ENCODE measurements around the gene CFAP61. TPM values are rescaled to one million over a fixed set of nuclear protein-coding genes. Genes with fewer than 3 reads are reported as not detected.

Gene CFAP61
- total RNA-seq, 4 donors from 2014 or later, result 0.34 to 1.6 (median 1.1) TPM

DNA sequence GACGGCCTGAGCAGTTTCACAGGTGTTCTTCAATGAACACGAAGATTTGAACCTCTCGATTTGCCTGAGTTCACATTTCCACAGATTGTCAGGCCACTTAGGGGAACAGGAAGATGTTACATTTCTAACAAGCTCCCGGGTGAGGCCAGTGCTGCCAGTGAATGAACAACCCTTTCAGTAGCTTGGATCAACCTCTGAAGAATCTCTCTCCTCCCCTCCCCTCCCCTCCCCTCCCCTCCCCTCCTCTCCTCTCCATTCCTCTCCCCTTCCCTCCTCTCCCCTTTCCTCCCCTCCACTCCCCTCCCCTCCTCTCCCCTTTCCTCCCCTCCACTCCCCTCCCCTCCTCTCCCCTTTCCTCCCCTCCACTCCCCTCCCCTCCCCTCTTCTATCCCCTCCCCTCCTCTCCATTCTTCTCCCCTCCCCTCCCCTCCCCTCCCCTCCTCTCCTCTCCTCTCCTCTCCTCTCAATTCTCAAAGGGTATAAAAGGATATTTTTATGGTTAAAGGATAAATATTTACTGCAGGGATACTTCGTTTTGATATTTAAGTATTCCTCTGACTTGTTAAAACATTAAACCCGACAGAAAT lies 201.5 kb downstream of the CFAP61 start:
- intact Hi-C loops (cut with DNase I), result no loop called here
- TF ChIP-seq POLR2A (IDR thresholded peaks at IDR 0.05), result no peak
- TF ChIP-seq, protein P1, sequence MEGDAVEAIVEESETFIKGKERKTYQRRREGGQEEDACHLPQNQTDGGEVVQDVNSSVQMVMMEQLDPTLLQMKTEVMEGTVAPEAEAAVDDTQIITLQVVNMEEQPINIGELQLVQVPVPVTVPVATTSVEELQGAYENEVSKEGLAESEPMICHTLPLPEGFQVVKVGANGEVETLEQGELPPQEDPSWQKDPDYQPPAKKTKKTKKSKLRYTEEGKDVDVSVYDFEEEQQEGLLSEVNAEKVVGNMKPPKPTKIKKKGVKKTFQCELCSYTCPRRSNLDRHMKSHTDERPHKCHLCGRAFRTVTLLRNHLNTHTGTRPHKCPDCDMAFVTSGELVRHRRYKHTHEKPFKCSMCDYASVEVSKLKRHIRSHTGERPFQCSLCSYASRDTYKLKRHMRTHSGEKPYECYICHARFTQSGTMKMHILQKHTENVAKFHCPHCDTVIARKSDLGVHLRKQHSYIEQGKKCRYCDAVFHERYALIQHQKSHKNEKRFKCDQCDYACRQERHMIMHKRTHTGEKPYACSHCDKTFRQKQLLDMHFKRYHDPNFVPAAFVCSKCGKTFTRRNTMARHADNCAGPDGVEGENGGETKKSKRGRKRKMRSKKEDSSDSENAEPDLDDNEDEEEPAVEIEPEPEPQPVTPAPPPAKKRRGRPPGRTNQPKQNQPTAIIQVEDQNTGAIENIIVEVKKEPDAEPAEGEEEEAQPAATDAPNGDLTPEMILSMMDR (IDR thresholded peaks at IDR 0.05), result no peak
- no peaks in the 10 kb centered on the region for H3K4me1 ChIP-seq
- DNase-seq, result no peak
- H3K27ac ChIP-seq, result no peak overlapping the region
- no peaks in the 10 kb centered on the region for H3K27me3 ChIP-seq
- no peaks in the 10 kb centered on the region for H3K9me3 ChIP-seq
- 59 to 68% methylated on average over 6 of the region's 6 CpGs for WGBS, 2 donors
- H3K36me3 ChIP-seq, result no peaks in the 10 kb centered on the region
- no peak overlapping the region for H3K4me3 ChIP-seq (replicated peaks in 1 of 3)

DNA sequence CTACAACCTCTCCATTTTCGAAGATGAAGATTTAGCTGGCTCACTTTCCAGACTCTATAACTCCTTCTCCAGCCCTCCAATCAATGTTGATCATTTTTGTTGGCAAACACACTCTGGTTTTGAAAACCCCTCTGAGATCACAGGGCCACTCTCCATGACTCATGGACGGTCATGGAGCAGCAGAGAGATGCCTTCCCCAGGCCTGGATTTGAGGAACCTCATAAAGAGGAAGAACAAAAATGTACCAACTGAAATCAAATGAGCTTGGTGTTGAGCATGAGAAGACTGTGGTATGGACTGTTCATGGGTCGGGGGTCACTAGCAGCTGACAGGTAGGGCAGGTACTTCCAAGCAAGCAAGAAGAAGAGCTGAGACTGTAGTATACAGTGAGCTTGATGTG lies 202.8 kb downstream of the CFAP61 start:
- Histone ChIP-seq H3K9me3 (no peaks in the 10 kb centered on the region), H3K27ac (no peak overlapping the region), H3K27me3 (no peaks in the 10 kb centered on the region), H3K4me1 (no peaks in the 10 kb centered on the region), H3K36me3 (no peaks in the 10 kb centered on the region), H3K4me3 (replicated peaks in 1 of 3) (no peak overlapping the region)
- 83 to 84% methylated on average over 3 of the region's 3 CpGs for WGBS, 2 donors
- DNase-seq, result no peak
- no peak for TF ChIP-seq POLR2A (IDR thresholded peaks at IDR 0.05)
- TF ChIP-seq, protein P1 (IDR thresholded peaks at IDR 0.05), result no peak
- intact Hi-C loops (cut with DNase I), result no loop called here

DNA sequence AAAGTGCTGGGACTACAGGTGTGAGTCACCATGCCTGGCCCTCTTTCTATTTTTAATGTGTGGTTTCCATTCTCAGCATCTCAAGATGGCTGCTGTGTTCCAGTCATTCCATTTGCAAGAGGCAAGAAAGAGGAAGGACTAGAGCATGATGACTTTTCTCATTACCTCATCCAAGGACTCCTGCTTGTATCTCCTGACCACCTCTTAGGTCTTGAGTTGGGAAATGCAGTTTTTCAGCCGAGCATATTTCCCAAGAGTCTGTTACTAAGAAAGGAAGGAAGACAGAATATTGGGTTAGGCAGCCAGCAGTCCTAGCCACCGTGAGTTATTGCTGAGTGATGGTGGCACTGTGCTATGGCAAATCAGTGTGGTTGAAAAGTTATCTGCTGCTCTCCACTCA lies 207.2 kb downstream of the CFAP61 start:
- Histone ChIP-seq H3K27ac (no peak overlapping the region), H3K36me3 (no peaks in the 10 kb centered on the region), H3K9me3 (no peaks in the 10 kb centered on the region), H3K27me3 (no peaks in the 10 kb centered on the region), H3K4me1 (no peaks in the 10 kb centered on the region), H3K4me3 (replicated peaks in 1 of 3) (no peak overlapping the region)
- intact Hi-C loops (cut with DNase I), result no loop called here
- DNase-seq, result no peak
- TF ChIP-seq, protein P1 (IDR thresholded peaks at IDR 0.05), result no peak
- TF ChIP-seq POLR2A (IDR thresholded peaks at IDR 0.05), result no peak
- 67 to 79% methylated on average over 2 of the region's 2 CpGs for WGBS, 2 donors

DNA sequence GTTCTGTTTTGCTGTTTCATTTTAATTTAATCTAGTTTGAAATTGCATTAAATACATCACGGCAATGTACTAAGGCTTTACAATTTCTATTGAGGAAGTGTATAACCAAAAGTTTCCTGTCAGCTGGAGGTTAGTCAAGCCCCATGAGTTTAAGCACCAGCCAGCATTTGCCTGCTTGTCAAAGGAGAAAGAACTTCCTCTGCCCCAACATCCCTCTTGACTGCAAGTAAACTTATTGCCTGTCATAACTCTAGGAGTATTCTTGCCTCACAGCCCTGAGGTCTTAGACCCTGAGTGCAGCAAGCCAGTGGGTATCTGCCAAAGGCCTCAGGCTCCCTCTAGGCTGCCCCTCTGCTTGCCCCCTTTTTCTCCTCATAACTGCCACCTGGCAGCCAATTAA lies 208.8 kb downstream of the CFAP61 start:
- 62 to 71% methylated on average over 1 of the region's 1 CpG for WGBS, 2 donors
- no peak for TF ChIP-seq POLR2A (IDR thresholded peaks at IDR 0.05)
- TF ChIP-seq, protein P1 (IDR thresholded peaks at IDR 0.05), result no peak

DNA sequence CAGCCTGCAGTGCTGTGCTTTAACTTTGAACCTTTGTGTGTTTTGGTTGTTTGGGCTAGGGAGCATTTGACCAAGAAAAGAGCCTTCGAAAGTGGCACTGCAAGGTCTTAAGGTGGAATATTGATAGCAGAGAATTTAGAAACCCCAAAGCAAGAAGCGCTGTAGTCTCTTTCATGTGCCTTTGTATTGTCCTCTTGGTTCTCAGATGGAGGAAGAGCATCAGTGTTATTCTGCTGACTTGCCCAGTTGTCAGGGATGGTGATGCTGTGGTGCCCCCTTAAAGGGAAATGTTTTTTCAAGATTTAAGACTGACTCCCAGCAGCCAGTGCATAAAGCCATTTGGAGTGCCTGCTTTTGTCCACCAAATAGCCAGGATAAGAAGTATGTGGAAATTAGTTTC lies 212.9 kb downstream of the CFAP61 start:
- 43 to 48% methylated on average over 2 of the region's 2 CpGs for WGBS, 2 donors
- H3K27ac ChIP-seq, result no peak overlapping the region
- no peak for DNase-seq
- H3K4me3 ChIP-seq (replicated peaks in 1 of 3), result no peak overlapping the region
- H3K4me1 ChIP-seq, result no peaks in the 10 kb centered on the region
- TF ChIP-seq, protein P1 (IDR thresholded peaks at IDR 0.05), result no peak
- intact Hi-C loops (cut with DNase I), result no loop called here
- no peaks in the 10 kb centered on the region for H3K27me3 ChIP-seq
- H3K36me3 ChIP-seq, result no peaks in the 10 kb centered on the region
- no peaks in the 10 kb centered on the region for H3K9me3 ChIP-seq

More for the DNA sequence above, 208.8 kb downstream of the CFAP61 start:
- no peaks in the 10 kb centered on the region for H3K4me1 ChIP-seq
- H3K27me3 ChIP-seq, result no peaks in the 10 kb centered on the region
- DNase-seq, result no peak
- H3K9me3 ChIP-seq, result no peaks in the 10 kb centered on the region
- no peaks in the 10 kb centered on the region for H3K36me3 ChIP-seq
- intact Hi-C loops (cut with DNase I), result no loop called here
- no peak overlapping the region for H3K4me3 ChIP-seq (replicated peaks in 1 of 3)
- H3K27ac ChIP-seq, result no peak overlapping the region

All from thyroid gland (tissue), 4 donors.